Esophagus muscularis mucosa (tissue), 3 donors: ENCODE results near the gene POFUT1.

ENCODE experiments used
- POLR2A ChIP-seq: fragments of 450-650 bp; IDR thresholded peaks from one replicate; pipeline ENCODE4 v1.6.1; 2017; ENCODE audit warnings: antibody characterized with exemption, moderate library complexity, mild to moderate bottlenecking, low read depth
- POLR2AphosphoS5 ChIP-seq, 2 donors: sonication (generic); formaldehyde crosslinking; IDR thresholded peaks; one replicate each; pipeline ENCODE4 v1.6.1; 2017; ENCODE audit warnings: antibody characterized with exemption in 2 of 2
- TF ChIP-seq, protein P1 (sequence below), 3 experiments: fragments of 200-600 bp in 2 of 3; fragments of 450-650 bp in 1 of 3; sonication (generic) in 2 of 3; IDR thresholded peaks; one replicate each; pipeline ENCODE4 v1.5.1; 2017 to 2019; ENCODE audit warnings: antibody characterized with exemption in 3 of 3, mild to moderate bottlenecking in 2 of 3, moderate library complexity in 1 of 3

GRCh38 chr20:32183947-32184635 lies 23.6 kb upstream of the POFUT1 start:
- TF ChIP-seq, protein P1, sequence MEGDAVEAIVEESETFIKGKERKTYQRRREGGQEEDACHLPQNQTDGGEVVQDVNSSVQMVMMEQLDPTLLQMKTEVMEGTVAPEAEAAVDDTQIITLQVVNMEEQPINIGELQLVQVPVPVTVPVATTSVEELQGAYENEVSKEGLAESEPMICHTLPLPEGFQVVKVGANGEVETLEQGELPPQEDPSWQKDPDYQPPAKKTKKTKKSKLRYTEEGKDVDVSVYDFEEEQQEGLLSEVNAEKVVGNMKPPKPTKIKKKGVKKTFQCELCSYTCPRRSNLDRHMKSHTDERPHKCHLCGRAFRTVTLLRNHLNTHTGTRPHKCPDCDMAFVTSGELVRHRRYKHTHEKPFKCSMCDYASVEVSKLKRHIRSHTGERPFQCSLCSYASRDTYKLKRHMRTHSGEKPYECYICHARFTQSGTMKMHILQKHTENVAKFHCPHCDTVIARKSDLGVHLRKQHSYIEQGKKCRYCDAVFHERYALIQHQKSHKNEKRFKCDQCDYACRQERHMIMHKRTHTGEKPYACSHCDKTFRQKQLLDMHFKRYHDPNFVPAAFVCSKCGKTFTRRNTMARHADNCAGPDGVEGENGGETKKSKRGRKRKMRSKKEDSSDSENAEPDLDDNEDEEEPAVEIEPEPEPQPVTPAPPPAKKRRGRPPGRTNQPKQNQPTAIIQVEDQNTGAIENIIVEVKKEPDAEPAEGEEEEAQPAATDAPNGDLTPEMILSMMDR (IDR thresholded peaks at IDR 0.05), result no peak
- TF ChIP-seq POLR2A, result no peak
- no peak for TF ChIP-seq POLR2AphosphoS5 (IDR thresholded peaks at IDR 0.05)
